H9 (cell line): ENCODE data around the gene MGLL. TPM values are rescaled to one million over a fixed set of nuclear protein-coding genes. Genes with fewer than 3 reads are reported as not detected.

ENCODE experiments used
- DNase-seq: peaks from one replicate; pipeline ENCODE4 v3.0.0-alpha.2; 2017
- H2AFZ ChIP-seq: one replicate; pipeline ENCODE4 v1.6.1; 2013; ENCODE audit warnings: mild to moderate bottlenecking, low read length, control low read depth, moderate library complexity
- H2AK5ac ChIP-seq: 2 replicates; pipeline ENCODE4 v1.6.1; 2013; ENCODE audit warnings: low read length, control low read depth, mixed read lengths; ENCODE audit not compliant: insufficient read length
- H2BK120ac ChIP-seq: one replicate; pipeline ENCODE4 v1.6.1; 2013; ENCODE audit warnings: low read depth, mild to moderate bottlenecking, low read length, control low read depth, inconsistent platforms; ENCODE audit not compliant: poor library complexity, severe bottlenecking
- H2BK12ac ChIP-seq: 2 replicates; pipeline ENCODE4 v1.6.1; 2013; ENCODE audit warnings: low read length, control low read depth, mixed read lengths, low read depth; ENCODE audit not compliant: insufficient read length
- H2BK15ac ChIP-seq: 2 replicates; pipeline ENCODE4 v1.6.1; 2013; ENCODE audit warnings: low read depth, low read length, control low read depth
- H2BK20ac ChIP-seq: one replicate; pipeline ENCODE4 v1.6.1; 2013; ENCODE audit warnings: low read depth, mild to moderate bottlenecking, low read length, control low read depth, inconsistent platforms; ENCODE audit not compliant: poor library complexity, severe bottlenecking
- H2BK5ac ChIP-seq: 2 replicates; pipeline ENCODE4 v1.6.1; 2013; ENCODE audit warnings: low read length, control low read depth, mixed read lengths; ENCODE audit not compliant: insufficient read length
- H3K14ac ChIP-seq: 2 replicates; pipeline ENCODE4 v1.6.1; 2013; ENCODE audit warnings: low read length, control low read depth; ENCODE audit not compliant: insufficient read depth
- H3K18ac ChIP-seq: 2 replicates; pipeline ENCODE4 v1.6.1; 2013; ENCODE audit warnings: low read depth, mild to moderate bottlenecking, mixed read lengths, low read length, control low read depth; ENCODE audit not compliant: insufficient read length
- H3K23ac ChIP-seq: 2 replicates; pipeline ENCODE4 v1.6.1; 2013; ENCODE audit warnings: low read length, control low read depth, mixed read lengths, low read depth; ENCODE audit not compliant: insufficient read length
- H3K23me2 ChIP-seq: 2 replicates; pipeline ENCODE4 v1.6.1; 2013; ENCODE audit warnings: low read depth, mild to moderate bottlenecking, mixed read lengths, low read length, control low read depth; ENCODE audit not compliant: insufficient read length, poor library complexity, severe bottlenecking
- H3K27ac ChIP-seq: 2 replicates; pipeline ENCODE4 v1.5.1; 2013; ENCODE audit warnings: low read length, control low read depth, mixed read lengths, low read depth; ENCODE audit not compliant: insufficient read length
- H3K27me3 ChIP-seq: 2 replicates; pipeline ENCODE4 v1.6.1; 2013; ENCODE audit warnings: low read length, control low read depth, inconsistent platforms; ENCODE audit not compliant: insufficient read depth
- H3K4ac ChIP-seq: 2 replicates; pipeline ENCODE4 v1.6.1; 2013; ENCODE audit warnings: low read depth, mild to moderate bottlenecking, control low read depth, inconsistent platforms, low read length, moderate library complexity
- H3K4me1 ChIP-seq: 2 replicates; pipeline ENCODE4 v1.6.1; 2013; ENCODE audit warnings: low read length, control low read depth, inconsistent platforms; ENCODE audit not compliant: insufficient read depth
- H3K4me2 ChIP-seq: 2 replicates; pipeline ENCODE4 v1.6.1; 2013; ENCODE audit warnings: low read length, control low read depth, mixed read lengths; ENCODE audit not compliant: insufficient read length, insufficient read depth
- H3K56ac ChIP-seq: 2 replicates; pipeline ENCODE4 v1.6.1; 2013; ENCODE audit warnings: low read depth, mild to moderate bottlenecking, mixed read lengths, low read length, control low read depth; ENCODE audit not compliant: insufficient read length
- H3K79me1 ChIP-seq: 2 replicates; pipeline ENCODE4 v1.6.1; 2013; ENCODE audit warnings: low read depth, mild to moderate bottlenecking, moderate library complexity, low read length, control low read depth, inconsistent platforms; ENCODE audit not compliant: insufficient read depth, poor library complexity, severe bottlenecking
- H3K79me2 ChIP-seq: 2 replicates; pipeline ENCODE4 v1.6.1; 2013; ENCODE audit warnings: low read length, control low read depth, inconsistent platforms; ENCODE audit not compliant: insufficient read depth
- H3K9ac ChIP-seq: 2 replicates; pipeline ENCODE4 v1.6.1; 2013; ENCODE audit warnings: low read length, control low read depth, mixed read lengths; ENCODE audit not compliant: insufficient read length; ENCODE audit errors: extremely low read depth
- H3K9me3 ChIP-seq: one replicate; pipeline ENCODE4 v1.6.1; 2013; ENCODE audit warnings: low read depth, low read length, inconsistent platforms; ENCODE audit not compliant: control insufficient read depth
- H3T11ph ChIP-seq: one replicate; pipeline ENCODE4 v1.6.1; 2013; ENCODE audit warnings: mild to moderate bottlenecking, low read length, control low read depth, inconsistent platforms
- H4K20me1 ChIP-seq: one replicate; pipeline ENCODE4 v1.6.1; 2013; ENCODE audit not compliant: control insufficient read depth, insufficient read length, insufficient read depth
- H4K5ac ChIP-seq: 2 replicates; pipeline ENCODE4 v1.6.1; 2013; ENCODE audit warnings: low read depth, mild to moderate bottlenecking, mixed read lengths, low read length, control low read depth; ENCODE audit not compliant: insufficient read length
- H4K8ac ChIP-seq: replicated peaks from 2 replicates; pipeline ENCODE4 v1.6.1; 2013; ENCODE audit warnings: low read length, control low read depth, mixed read lengths, low read depth; ENCODE audit not compliant: insufficient read length
- H4K91ac ChIP-seq: 2 replicates; pipeline ENCODE4 v1.6.1; 2013; ENCODE audit warnings: low read depth, mild to moderate bottlenecking, moderate library complexity, mixed read lengths, low read length, control low read depth; ENCODE audit not compliant: insufficient read length
- H3K27ac Mint-ChIP-seq, 3 experiments: 2 replicates in 2 of 3; 3 replicates in 1 of 3; pipeline ENCODE4 v1.8.0; 2020 to 2021; ENCODE audit warnings: mixed read lengths in 3 of 3, mild to moderate bottlenecking in 1 of 3, moderate library complexity in 1 of 3
- H3K27me3 Mint-ChIP-seq: 2 replicates; pipeline ENCODE4 v1.8.0; 2021; ENCODE audit warnings: low read depth, mild to moderate bottlenecking, moderate library complexity, mixed read lengths
- H3K36me3 Mint-ChIP-seq, 3 experiments: 2 replicates in 2 of 3; 3 replicates in 1 of 3; pipeline ENCODE4 v1.8.0; 2020 to 2021; ENCODE audit warnings: low read depth in 3 of 3, mixed read lengths in 3 of 3; ENCODE audit not compliant: insufficient read depth in 1 of 3
- H3K4me1 Mint-ChIP-seq, 2 experiments: 2 replicates each; pipeline ENCODE4 v1.8.0; 2020; ENCODE audit warnings: mixed read lengths in 2 of 2
- H3K4me3 Mint-ChIP-seq, 2 experiments: 2 replicates in 1 of 2; 3 replicates in 1 of 2; pipeline ENCODE4 v1.8.0; 2020 to 2021; ENCODE audit warnings: mild to moderate bottlenecking in 2 of 2, mixed read lengths in 2 of 2, moderate library complexity in 1 of 2
- H3K9me3 Mint-ChIP-seq, 2 experiments: 2 replicates in 1 of 2; 3 replicates in 1 of 2; pipeline ENCODE4 v1.8.0; 2020; ENCODE audit warnings: mild to moderate bottlenecking in 2 of 2, mixed read lengths in 2 of 2, moderate library complexity in 1 of 2
- WGBS: extraction: QIAGEN DNeasy Blood & Tissue Kit; methylation state at CpG from one replicate; pipeline ENCODE4 v1.1.7; 2013; ENCODE audit warnings: missing lambda C conversion rate, low lambda C conversion rate, mixed read lengths; ENCODE audit not compliant: insufficient read length; ENCODE audit errors: extremely low coverage; 5-methylcytosine and 5-hydroxymethylcytosine counted together
- total RNA-seq: library from RNA; stranded (reverse); gene quantifications from 2 replicates; pipeline ENCODE4 v1.2.1, GENCODE V29; 2021
- TF ChIP-seq, protein P1 (sequence below): fragments of 200-600 bp; sonication (generic); conservative IDR thresholded peaks from 3 replicates; pipeline ENCODE4 v1.8.0; 2021; ENCODE audit warnings: antibody characterized with exemption, mild to moderate bottlenecking

The MGLL gene
- total RNA-seq, 1 experiment from 2014 or later, result 0.11 TPM

DNA sequence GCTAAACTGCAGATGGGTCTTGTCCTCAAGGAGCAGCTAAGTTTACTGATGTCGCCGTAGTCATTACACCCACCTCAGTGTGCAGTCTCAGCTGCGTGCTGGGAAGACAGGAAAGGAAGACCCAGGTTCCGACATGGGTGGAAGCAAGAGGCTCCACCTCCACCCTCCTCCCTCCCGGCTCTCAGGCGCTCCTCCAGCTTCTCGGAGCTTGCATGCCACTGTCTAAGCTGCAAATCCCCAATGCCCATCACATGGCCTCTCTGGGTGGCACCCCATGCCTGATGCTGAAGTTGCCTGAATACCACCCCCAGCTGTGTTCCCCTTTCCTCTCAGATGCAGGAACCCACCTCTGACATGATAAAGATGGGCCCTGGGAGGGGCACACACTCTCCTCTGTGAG lies 58.5 kb downstream of the MGLL start:
- Histone ChIP-seq H2BK120ac (no peak overlapping the region), H4K8ac (no peak overlapping the region), H3T11ph (no peak overlapping the region), H3K23me2 (no peaks in the 10 kb centered on the region), H2BK15ac (no peak overlapping the region), H2BK20ac (no peak overlapping the region), H3K4me2 (no peak overlapping the region), H3K4ac (no peak overlapping the region), H4K20me1 (no peaks in the 10 kb centered on the region), H3K27me3 (no peaks in the 10 kb centered on the region), H3K4me1 (no peaks in the 10 kb centered on the region), H3K9ac (no peak overlapping the region), H4K5ac (no peak overlapping the region), H3K23ac (no peak overlapping the region), H2BK5ac (no peak overlapping the region), H2BK12ac (no peak overlapping the region), H3K14ac (no peak overlapping the region; the same call in 1 of the 2 replicates), H3K56ac (no peak overlapping the region), H3K79me2 (no peaks in the 10 kb centered on the region), H3K9me3 (no peaks in the 10 kb centered on the region), H2AFZ (no peak overlapping the region), H4K91ac (no peak overlapping the region), H3K18ac (no peak overlapping the region), H3K79me1 (no peaks in the 10 kb centered on the region), H3K27ac (no peak overlapping the region), H2AK5ac (no peak overlapping the region)
- Mint-ChIP-seq H3K4me3 (no peak overlapping the region), H3K27ac (no peak overlapping the region), H3K36me3 (no peaks in the 10 kb centered on the region), H3K4me1 (peaks cover 2 to 6% of the 10 kb centered on the region in 2 experiments; a peak in 1 of 4 replicates), H3K9me3 (no peaks in the 10 kb centered on the region), H3K27me3 (peaks cover 6% of the 10 kb centered on the region)
- DNase-seq, result no peak
- TF ChIP-seq, protein P1, sequence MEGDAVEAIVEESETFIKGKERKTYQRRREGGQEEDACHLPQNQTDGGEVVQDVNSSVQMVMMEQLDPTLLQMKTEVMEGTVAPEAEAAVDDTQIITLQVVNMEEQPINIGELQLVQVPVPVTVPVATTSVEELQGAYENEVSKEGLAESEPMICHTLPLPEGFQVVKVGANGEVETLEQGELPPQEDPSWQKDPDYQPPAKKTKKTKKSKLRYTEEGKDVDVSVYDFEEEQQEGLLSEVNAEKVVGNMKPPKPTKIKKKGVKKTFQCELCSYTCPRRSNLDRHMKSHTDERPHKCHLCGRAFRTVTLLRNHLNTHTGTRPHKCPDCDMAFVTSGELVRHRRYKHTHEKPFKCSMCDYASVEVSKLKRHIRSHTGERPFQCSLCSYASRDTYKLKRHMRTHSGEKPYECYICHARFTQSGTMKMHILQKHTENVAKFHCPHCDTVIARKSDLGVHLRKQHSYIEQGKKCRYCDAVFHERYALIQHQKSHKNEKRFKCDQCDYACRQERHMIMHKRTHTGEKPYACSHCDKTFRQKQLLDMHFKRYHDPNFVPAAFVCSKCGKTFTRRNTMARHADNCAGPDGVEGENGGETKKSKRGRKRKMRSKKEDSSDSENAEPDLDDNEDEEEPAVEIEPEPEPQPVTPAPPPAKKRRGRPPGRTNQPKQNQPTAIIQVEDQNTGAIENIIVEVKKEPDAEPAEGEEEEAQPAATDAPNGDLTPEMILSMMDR, result no peak
- WGBS, result no CpG with 5 or more reads among the region's 7 CpGs
